Measurements from ENCODE around the gene DACT2.

DNA sequence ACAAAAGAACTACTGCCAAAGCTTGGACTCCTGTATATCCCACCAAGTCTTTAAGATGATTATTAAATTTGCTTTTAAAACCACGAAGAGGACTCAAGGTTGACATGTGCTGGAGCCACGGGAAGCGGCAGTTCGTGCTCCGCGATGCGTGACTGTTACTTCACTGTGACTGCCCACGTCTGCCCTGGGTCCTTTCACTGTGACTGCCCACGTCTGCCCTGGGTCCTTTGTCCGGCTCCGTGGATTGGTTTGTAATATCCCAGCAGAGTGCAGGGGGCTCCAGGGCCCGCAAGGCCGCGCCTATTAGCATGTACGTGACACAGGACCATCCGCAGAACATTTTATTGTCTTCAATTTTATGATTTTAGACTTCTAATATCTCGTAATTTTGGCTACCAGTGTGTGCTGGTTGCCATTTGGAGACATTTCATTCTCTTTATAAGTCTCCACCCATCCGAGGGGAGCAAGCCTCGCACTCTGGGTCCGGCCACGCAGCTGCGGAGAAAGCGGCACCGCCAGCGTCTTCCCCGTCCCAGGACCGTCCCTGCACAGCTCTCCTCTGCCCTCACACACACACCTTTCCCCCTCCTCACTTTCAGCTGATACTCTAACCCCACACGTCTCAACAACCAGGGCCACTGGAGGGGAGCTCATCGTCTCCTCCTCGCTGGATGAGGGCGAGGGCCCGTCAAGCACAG lies 42.9 kb downstream of the DACT2 start:
- no peak for TF ChIP-seq CUX1 (CRISPR knock-in tag; IDR thresholded peaks at IDR 0.05)
- no peak for TF ChIP-seq HDAC6 (IDR thresholded peaks at IDR 0.05; ENCODE audit: low read depth, low read length)
- no peak for TF ChIP-seq ZFX (CRISPR knock-in tag; IDR thresholded peaks at IDR 0.05)
- no peak for TF ChIP-seq RUNX1 (IDR thresholded peaks at IDR 0.05; ENCODE audit: low read depth)
- no peak for TF ChIP-seq VEZF1 (CRISPR knock-in tag; IDR thresholded peaks at IDR 0.05)
- TF ChIP-seq CTCF (IDR thresholded peaks at IDR 0.05 in 2 of 3, conservative IDR thresholded peaks at IDR 0.05 in 1 of 3; ENCODE audit: insufficient read depth in 2 of 3, low read depth in 1 of 3, low read length in 3 of 3), result no peak
- no peak for TF ChIP-seq POLR2AphosphoS5 (IDR thresholded peaks at IDR 0.05; ENCODE audit: control insufficient read depth, insufficient read depth, low read depth, low read length)
- no peak for TF ChIP-seq ELF1 (tag; IDR thresholded peaks at IDR 0.05)
- TF ChIP-seq FOXA1 (IDR thresholded peaks at IDR 0.05; ENCODE audit: borderline replicate concordance), result no peak
- TF ChIP-seq SLC30A9 (CRISPR knock-in tag; IDR thresholded peaks at IDR 0.05), result no peak
- no peak for TF ChIP-seq ZNF134 (CRISPR knock-in tag; conservative IDR thresholded peaks at IDR 0.05)
- TF ChIP-seq CBX1 (IDR thresholded peaks at IDR 0.05; ENCODE audit: low read depth), result no peak
- TF ChIP-seq FOXP1 (CRISPR knock-in tag; IDR thresholded peaks at IDR 0.05), result no peak
